ENCODE measurements around the gene NPSR1.
A peak's percentile ranks its signal among the peaks of the same experiment; 100 is the strongest.

NPSR1 gene

DNA sequence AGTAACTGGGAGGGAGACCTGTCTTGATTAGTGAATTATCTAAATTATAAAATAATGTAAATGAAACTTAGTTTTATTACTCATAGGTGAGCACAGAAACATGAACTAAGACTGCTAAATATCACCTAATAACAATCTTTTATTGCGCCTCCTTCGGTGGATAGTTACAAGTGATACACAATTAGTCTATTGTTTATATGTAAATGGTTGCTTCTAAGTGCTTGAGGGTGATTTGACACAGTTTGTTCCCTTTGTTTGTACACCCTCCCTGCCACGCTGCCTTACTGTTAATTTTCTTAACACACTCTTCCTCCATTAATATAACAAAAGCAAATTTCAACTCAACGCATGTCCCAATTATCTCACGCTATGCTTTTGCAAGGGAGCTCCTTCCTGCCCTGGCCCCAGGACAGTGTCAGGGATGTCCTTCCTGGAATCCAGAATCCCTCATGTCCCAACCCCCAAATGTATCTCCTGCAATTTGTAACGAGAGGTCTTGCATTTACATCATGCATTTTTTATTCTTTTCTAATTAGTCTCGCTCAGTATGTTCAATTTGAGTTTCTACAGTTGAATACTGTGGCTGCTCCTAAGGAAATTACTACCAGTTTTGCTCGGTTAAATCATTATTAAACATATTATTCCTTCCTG lies 4.2 kb downstream of the NPSR1 start:
- no peak for DNase-seq
- no peaks in the 10 kb centered on the region for H3K9me3 ChIP-seq (ENCODE audit: severe bottlenecking)
- no peak overlapping the region for H3K4me3 ChIP-seq (ENCODE audit: low read depth, low read length)
- H3K27ac ChIP-seq, result no peak overlapping the region
- TF ChIP-seq, protein P1, sequence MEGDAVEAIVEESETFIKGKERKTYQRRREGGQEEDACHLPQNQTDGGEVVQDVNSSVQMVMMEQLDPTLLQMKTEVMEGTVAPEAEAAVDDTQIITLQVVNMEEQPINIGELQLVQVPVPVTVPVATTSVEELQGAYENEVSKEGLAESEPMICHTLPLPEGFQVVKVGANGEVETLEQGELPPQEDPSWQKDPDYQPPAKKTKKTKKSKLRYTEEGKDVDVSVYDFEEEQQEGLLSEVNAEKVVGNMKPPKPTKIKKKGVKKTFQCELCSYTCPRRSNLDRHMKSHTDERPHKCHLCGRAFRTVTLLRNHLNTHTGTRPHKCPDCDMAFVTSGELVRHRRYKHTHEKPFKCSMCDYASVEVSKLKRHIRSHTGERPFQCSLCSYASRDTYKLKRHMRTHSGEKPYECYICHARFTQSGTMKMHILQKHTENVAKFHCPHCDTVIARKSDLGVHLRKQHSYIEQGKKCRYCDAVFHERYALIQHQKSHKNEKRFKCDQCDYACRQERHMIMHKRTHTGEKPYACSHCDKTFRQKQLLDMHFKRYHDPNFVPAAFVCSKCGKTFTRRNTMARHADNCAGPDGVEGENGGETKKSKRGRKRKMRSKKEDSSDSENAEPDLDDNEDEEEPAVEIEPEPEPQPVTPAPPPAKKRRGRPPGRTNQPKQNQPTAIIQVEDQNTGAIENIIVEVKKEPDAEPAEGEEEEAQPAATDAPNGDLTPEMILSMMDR (IDR thresholded peaks at IDR 0.05; ENCODE audit: low read depth, low read length), result no peak
- H3K27me3 ChIP-seq (ENCODE audit: insufficient read depth, low read depth, severe bottlenecking), result no peaks in the 10 kb centered on the region
- H3K36me3 ChIP-seq, result no peaks in the 10 kb centered on the region

DNA sequence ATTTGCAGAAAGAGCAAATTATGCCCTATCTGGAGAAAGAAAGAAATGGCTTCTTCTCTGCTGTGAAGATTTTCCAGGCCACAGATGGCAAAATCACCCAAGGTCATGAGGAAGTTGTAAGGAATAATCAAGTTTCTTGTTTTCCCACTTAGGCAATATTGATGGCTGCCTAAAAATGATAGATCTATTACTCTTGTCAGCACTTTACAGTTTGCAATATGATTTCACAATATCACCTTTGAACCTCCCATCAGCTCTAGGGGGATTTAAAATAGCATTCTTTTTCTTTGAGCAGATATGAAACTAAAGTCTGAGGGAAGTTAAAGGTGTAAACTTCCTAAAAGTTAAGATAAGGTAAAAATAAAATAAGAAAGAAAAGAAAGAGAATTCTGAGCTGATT lies 6.7 kb downstream of the NPSR1 start:
- Histone ChIP-seq H3K36me3 (no peaks in the 10 kb centered on the region), H3K9me3 (ENCODE audit: severe bottlenecking) (no peaks in the 10 kb centered on the region), H3K27me3 (ENCODE audit: insufficient read depth, low read depth, severe bottlenecking) (no peaks in the 10 kb centered on the region), H3K27ac (no peak overlapping the region), H3K4me3 (ENCODE audit: low read depth, low read length) (no peak overlapping the region)
- TF ChIP-seq, protein P1 (IDR thresholded peaks at IDR 0.05; ENCODE audit: low read depth, low read length), result no peak
- DNase-seq, result no peak

- TF ChIP-seq, protein P1 (IDR thresholded peaks at IDR 0.05; ENCODE audit: low read depth, low read length), result no peak
- no peaks in the 10 kb centered on the region for H3K36me3 ChIP-seq
- H3K27ac ChIP-seq, result no peak overlapping the region
- no peak for DNase-seq
- no peaks in the 10 kb centered on the region for H3K9me3 ChIP-seq (ENCODE audit: severe bottlenecking)
- H3K27me3 ChIP-seq (ENCODE audit: insufficient read depth, low read depth, severe bottlenecking), result no peaks in the 10 kb centered on the region
- no peak overlapping the region for H3K4me3 ChIP-seq (ENCODE audit: low read depth, low read length)
These were observed 14.4 kb downstream of the NPSR1 start for GRCh38 chr7:34672430-34672829.

- DNase-seq, result no peak
- Histone ChIP-seq H3K36me3 (no peaks in the 10 kb centered on the region), H3K4me3 (ENCODE audit: low read depth, low read length) (no peak overlapping the region), H3K9me3 (ENCODE audit: severe bottlenecking) (no peaks in the 10 kb centered on the region), H3K27ac (no peak overlapping the region), H3K27me3 (ENCODE audit: insufficient read depth, low read depth, severe bottlenecking) (no peaks in the 10 kb centered on the region)
- TF ChIP-seq, protein P1 (IDR thresholded peaks at IDR 0.05; ENCODE audit: low read depth, low read length), result no peak
These were observed 15.0 kb downstream of the NPSR1 start for GRCh38 chr7:34673066-34673465.

DNA sequence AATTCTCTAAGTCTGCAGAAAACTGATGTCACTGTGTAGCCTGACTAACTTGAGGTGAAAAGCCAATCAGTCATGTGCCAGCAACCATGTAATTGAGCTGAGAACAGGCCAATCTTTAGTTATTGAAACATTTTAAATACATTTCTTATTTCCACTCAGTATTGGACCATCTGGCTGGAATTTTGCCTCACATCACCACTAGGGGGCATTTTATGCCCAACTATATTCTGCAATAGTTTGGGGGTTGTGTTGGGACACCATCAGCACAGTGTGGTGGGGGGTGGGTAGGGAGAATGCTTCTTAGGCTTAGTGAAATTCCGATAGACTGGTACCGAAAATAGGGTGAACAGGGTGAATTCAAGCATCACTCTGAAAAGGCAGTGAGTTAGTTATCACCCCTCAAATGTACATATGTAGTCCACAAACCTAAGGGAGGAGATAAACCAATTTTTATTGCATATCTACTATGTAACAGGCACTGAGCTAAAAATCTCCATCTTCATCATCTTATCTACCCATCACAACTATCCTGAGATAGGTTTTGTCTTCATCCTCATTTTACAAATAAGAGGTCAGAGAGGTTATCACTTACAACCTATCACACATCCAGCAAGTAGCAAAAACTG lies 17.8 kb downstream of the NPSR1 start:
- TF ChIP-seq, protein P1 (IDR thresholded peaks at IDR 0.05; ENCODE audit: low read depth, low read length), result peak; percentile 49
- no peak overlapping the region for H3K27ac ChIP-seq
- no peaks in the 10 kb centered on the region for H3K27me3 ChIP-seq (ENCODE audit: insufficient read depth, low read depth, severe bottlenecking)
- H3K9me3 ChIP-seq (ENCODE audit: severe bottlenecking), result no peaks in the 10 kb centered on the region
- DNase-seq, result peak; percentile 54
- no peaks in the 10 kb centered on the region for H3K36me3 ChIP-seq
- H3K4me3 ChIP-seq (ENCODE audit: low read depth, low read length), result no peak overlapping the region

Data from WERI-Rb-1 (cell line).